SK-N-SH treated with all-trans-retinoic acid at 6 μM for 48 hours (cell line): ENCODE measurements around the gene CSNK1G3.

Experiments
- ATAC-seq: fragments of 200-7000 bp; cut with Tn5 transposase; 3 replicates; pipeline ENCODE4 v1.9.1; 2020; ENCODE audit warnings: mild to moderate bottlenecking, moderate library complexity
- ARNTL ChIP-seq: fragments of 450-650 bp; formaldehyde crosslinking; IDR thresholded peaks from 2 replicates; pipeline ENCODE4 v1.5.0; 2020; ENCODE audit warnings: low read depth, mild to moderate bottlenecking, moderate library complexity, borderline replicate concordance
- BACH2 ChIP-seq: fragments of 250-450 bp; sonication (Bioruptor Pico); IDR thresholded peaks from 2 replicates; pipeline ENCODE4 v1.9.0; 2021; ENCODE audit warnings: mild to moderate bottlenecking, borderline replicate concordance
- CSDC2 ChIP-seq: fragments of 250-450 bp; sonication (Bioruptor Pico); IDR thresholded peaks from 2 replicates; pipeline ENCODE4 v1.5.0; 2020; ENCODE audit warnings: mild to moderate bottlenecking, moderate library complexity
- ESRRG ChIP-seq: fragments of 250-450 bp; sonication (Bioruptor Pico); IDR thresholded peaks from 2 replicates; pipeline ENCODE4 v1.6.1; 2021; ENCODE audit warnings: mild to moderate bottlenecking
- GLIS3 ChIP-seq: fragments of 250-450 bp; sonication (Bioruptor Pico); IDR thresholded peaks from 2 replicates; pipeline ENCODE4 v1.5.0; 2020; ENCODE audit warnings: mild to moderate bottlenecking, moderate library complexity
- ISL1 ChIP-seq: fragments of 250-450 bp; sonication (Bioruptor Pico); IDR thresholded peaks from 2 replicates; pipeline ENCODE4 v2.1.2; 2022; ENCODE audit warnings: mild to moderate bottlenecking, moderate library complexity
- OSR1 ChIP-seq: fragments of 250-450 bp; sonication (Bioruptor Pico); IDR thresholded peaks from 2 replicates; pipeline ENCODE4 v1.8.0; 2022; ENCODE audit warnings: moderate library complexity, mild to moderate bottlenecking, inconsistent platforms
- PPARA ChIP-seq: fragments of 250-450 bp; sonication (Bioruptor Pico); IDR thresholded peaks from 2 replicates; pipeline ENCODE4 v1.5.0; 2020; ENCODE audit warnings: mild to moderate bottlenecking, borderline replicate concordance
- RARB ChIP-seq: fragments of 250-450 bp; sonication (Bioruptor Pico); IDR thresholded peaks from 2 replicates; pipeline ENCODE4 v1.8.0; 2021; ENCODE audit warnings: mild to moderate bottlenecking, moderate library complexity
- SNAI2 ChIP-seq: fragments of 250-450 bp; sonication (Bioruptor Pico); IDR thresholded peaks from 2 replicates; pipeline ENCODE4 v1.5.0; 2020; ENCODE audit warnings: mild to moderate bottlenecking, moderate library complexity
- TCF4 ChIP-seq: fragments of 250-450 bp; sonication (Bioruptor Pico); IDR thresholded peaks from 2 replicates; pipeline ENCODE4 v1.8.0; 2021; ENCODE audit warnings: mild to moderate bottlenecking, moderate library complexity, borderline replicate concordance
- TOX ChIP-seq: fragments of 250-450 bp; sonication (Bioruptor Pico); IDR thresholded peaks from 2 replicates; pipeline ENCODE4 v1.8.0; 2021; ENCODE audit warnings: mild to moderate bottlenecking, moderate library complexity, borderline replicate concordance
- ZC3H10 ChIP-seq: fragments of 250-450 bp; sonication (Bioruptor Pico); IDR thresholded peaks from 2 replicates; pipeline ENCODE4 v1.5.1; 2021; ENCODE audit warnings: mild to moderate bottlenecking, moderate library complexity
- ZFP3 ChIP-seq: fragments of 250-450 bp; sonication (Bioruptor Pico); IDR thresholded peaks from 2 replicates; pipeline ENCODE4 v1.5.0; 2020; ENCODE audit warnings: mild to moderate bottlenecking, moderate library complexity
- ZFP30 ChIP-seq: fragments of 450-650 bp; formaldehyde crosslinking; IDR thresholded peaks from 2 replicates; pipeline ENCODE4 v1.5.0; 2022; ENCODE audit warnings: mild to moderate bottlenecking, moderate library complexity
- ZNF565 ChIP-seq: fragments of 450-650 bp; formaldehyde crosslinking; conservative IDR thresholded peaks from 2 replicates; pipeline ENCODE4 v1.5.0; 2020; ENCODE audit warnings: low read depth, mild to moderate bottlenecking, moderate library complexity
- ZNF70 ChIP-seq: fragments of 450-650 bp; formaldehyde crosslinking; IDR thresholded peaks from 2 replicates; pipeline ENCODE4 v1.5.0; 2020; ENCODE audit warnings: mild to moderate bottlenecking, moderate library complexity
- ZNF8 ChIP-seq: fragments of 450-650 bp; formaldehyde crosslinking; IDR thresholded peaks from 2 replicates; pipeline ENCODE4 v1.5.0; 2020; ENCODE audit warnings: mild to moderate bottlenecking, moderate library complexity
- TF ChIP-seq, protein P1 (sequence below): fragments of 250-450 bp; sonication (Bioruptor Pico); IDR thresholded peaks from 2 replicates; pipeline ENCODE4 v1.8.0; 2020; ENCODE audit warnings: mild to moderate bottlenecking, moderate library complexity, borderline replicate concordance
- TF ChIP-seq, protein P2 (sequence below): fragments of 250-450 bp; sonication (Bioruptor Pico); IDR thresholded peaks from 2 replicates; pipeline ENCODE4 v1.5.1; 2021; ENCODE audit warnings: mild to moderate bottlenecking, moderate library complexity
- TF ChIP-seq, protein P3 (sequence below): fragments of 250-450 bp; sonication (Bioruptor Pico); IDR thresholded peaks from 2 replicates; pipeline ENCODE4 v1.5.0; 2020; ENCODE audit warnings: mild to moderate bottlenecking, moderate library complexity
- TF ChIP-seq, protein P4 (sequence below): fragments of 250-450 bp; sonication (Bioruptor Pico); IDR thresholded peaks from 2 replicates; pipeline ENCODE4 v1.5.1; 2020; ENCODE audit warnings: low read depth, mild to moderate bottlenecking, moderate library complexity
- TF ChIP-seq, protein P5 (sequence below): fragments of 250-450 bp; sonication (Bioruptor Pico); IDR thresholded peaks from 2 replicates; pipeline ENCODE4 v1.8.0; 2021; ENCODE audit warnings: low read depth, mild to moderate bottlenecking, moderate library complexity, borderline replicate concordance

Gene CSNK1G3

DNA sequence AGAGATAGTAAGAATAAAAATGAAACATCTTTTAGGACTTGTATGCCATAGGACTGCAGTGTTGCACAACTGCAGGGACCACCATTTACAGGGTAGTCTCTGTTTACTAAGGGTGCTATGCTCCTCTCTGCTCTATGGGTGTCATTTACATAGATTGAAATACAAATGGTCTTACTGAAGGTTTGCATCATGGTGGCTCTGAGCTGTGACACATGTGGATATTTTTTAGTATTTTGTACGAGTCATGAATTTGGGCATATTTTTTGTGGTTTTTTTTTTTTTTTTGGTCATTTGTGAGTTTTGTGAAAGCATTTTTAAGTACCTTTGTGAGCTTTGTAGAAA, 47.4 kb downstream of the CSNK1G3 start:
- no peak for TF ChIP-seq SNAI2
- no peak for ATAC-seq

DNA sequence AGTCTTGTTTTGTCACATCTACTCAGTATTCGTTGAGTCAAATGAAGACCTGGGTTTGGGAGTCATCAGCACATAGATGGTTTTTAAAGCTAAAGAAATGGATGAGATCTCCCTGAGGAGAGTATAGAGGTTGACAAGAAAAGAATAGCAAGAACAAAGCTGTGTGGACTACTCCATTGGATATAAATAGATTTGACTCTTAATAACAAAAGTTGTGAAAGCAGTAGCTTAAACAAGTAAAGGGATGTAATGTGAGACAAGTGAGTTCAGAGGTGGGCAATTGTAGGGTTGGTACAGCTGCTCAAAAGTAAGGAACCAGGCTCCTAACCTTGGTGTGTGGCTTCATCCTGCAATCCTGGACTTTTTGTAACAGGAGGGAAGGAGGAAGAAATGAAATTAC, 49.3 kb downstream of the CSNK1G3 start:
- TF ChIP-seq SNAI2: no peak
- TF ChIP-seq BACH2: no peak
- no peak for TF ChIP-seq ZNF70 (CRISPR knock-in tag)
- TF ChIP-seq, protein P1, sequence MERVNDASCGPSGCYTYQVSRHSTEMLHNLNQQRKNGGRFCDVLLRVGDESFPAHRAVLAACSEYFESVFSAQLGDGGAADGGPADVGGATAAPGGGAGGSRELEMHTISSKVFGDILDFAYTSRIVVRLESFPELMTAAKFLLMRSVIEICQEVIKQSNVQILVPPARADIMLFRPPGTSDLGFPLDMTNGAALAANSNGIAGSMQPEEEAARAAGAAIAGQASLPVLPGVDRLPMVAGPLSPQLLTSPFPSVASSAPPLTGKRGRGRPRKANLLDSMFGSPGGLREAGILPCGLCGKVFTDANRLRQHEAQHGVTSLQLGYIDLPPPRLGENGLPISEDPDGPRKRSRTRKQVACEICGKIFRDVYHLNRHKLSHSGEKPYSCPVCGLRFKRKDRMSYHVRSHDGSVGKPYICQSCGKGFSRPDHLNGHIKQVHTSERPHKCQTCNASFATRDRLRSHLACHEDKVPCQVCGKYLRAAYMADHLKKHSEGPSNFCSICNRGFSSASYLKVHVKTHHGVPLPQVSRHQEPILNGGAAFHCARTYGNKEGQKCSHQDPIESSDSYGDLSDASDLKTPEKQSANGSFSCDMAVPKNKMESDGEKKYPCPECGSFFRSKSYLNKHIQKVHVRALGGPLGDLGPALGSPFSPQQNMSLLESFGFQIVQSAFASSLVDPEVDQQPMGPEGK (CRISPR knock-in tag): no peak
- no peak for TF ChIP-seq ZFP3
- TF ChIP-seq, protein P2, sequence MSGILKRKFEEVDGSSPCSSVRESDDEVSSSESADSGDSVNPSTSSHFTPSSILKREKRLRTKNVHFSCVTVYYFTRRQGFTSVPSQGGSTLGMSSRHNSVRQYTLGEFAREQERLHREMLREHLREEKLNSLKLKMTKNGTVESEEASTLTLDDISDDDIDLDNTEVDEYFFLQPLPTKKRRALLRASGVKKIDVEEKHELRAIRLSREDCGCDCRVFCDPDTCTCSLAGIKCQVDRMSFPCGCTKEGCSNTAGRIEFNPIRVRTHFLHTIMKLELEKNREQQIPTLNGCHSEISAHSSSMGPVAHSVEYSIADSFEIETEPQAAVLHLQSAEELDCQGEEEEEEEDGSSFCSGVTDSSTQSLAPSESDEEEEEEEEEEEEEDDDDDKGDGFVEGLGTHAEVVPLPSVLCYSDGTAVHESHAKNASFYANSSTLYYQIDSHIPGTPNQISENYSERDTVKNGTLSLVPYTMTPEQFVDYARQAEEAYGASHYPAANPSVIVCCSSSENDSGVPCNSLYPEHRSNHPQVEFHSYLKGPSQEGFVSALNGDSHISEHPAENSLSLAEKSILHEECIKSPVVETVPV: no peak
- no peak for TF ChIP-seq TCF4
- no peak for TF ChIP-seq ARNTL (CRISPR knock-in tag)
- TF ChIP-seq PPARA: no peak
- TF ChIP-seq, protein P3, sequence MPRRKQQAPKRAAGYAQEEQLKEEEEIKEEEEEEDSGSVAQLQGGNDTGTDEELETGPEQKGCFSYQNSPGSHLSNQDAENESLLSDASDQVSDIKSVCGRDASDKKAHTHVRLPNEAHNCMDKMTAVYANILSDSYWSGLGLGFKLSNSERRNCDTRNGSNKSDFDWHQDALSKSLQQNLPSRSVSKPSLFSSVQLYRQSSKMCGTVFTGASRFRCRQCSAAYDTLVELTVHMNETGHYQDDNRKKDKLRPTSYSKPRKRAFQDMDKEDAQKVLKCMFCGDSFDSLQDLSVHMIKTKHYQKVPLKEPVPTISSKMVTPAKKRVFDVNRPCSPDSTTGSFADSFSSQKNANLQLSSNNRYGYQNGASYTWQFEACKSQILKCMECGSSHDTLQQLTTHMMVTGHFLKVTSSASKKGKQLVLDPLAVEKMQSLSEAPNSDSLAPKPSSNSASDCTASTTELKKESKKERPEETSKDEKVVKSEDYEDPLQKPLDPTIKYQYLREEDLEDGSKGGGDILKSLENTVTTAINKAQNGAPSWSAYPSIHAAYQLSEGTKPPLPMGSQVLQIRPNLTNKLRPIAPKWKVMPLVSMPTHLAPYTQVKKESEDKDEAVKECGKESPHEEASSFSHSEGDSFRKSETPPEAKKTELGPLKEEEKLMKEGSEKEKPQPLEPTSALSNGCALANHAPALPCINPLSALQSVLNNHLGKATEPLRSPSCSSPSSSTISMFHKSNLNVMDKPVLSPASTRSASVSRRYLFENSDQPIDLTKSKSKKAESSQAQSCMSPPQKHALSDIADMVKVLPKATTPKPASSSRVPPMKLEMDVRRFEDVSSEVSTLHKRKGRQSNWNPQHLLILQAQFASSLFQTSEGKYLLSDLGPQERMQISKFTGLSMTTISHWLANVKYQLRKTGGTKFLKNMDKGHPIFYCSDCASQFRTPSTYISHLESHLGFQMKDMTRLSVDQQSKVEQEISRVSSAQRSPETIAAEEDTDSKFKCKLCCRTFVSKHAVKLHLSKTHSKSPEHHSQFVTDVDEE (CRISPR knock-in tag): no peak
- no peak for TF ChIP-seq TOX (CRISPR knock-in tag)
- TF ChIP-seq ZNF8 (CRISPR knock-in tag): no peak
- TF ChIP-seq, protein P4, sequence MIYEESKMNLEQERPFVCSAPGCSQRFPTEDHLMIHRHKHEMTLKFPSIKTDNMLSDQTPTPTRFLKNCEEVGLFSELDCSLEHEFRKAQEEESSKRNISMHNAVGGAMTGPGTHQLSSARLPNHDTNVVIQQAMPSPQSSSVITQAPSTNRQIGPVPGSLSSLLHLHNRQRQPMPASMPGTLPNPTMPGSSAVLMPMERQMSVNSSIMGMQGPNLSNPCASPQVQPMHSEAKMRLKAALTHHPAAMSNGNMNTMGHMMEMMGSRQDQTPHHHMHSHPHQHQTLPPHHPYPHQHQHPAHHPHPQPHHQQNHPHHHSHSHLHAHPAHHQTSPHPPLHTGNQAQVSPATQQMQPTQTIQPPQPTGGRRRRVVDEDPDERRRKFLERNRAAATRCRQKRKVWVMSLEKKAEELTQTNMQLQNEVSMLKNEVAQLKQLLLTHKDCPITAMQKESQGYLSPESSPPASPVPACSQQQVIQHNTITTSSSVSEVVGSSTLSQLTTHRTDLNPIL: no peak
- TF ChIP-seq OSR1 (CRISPR knock-in tag): no peak
- no peak for TF ChIP-seq GLIS3 (CRISPR knock-in tag)
- TF ChIP-seq ZFP30 (CRISPR knock-in tag): no peak
- TF ChIP-seq, protein P5, sequence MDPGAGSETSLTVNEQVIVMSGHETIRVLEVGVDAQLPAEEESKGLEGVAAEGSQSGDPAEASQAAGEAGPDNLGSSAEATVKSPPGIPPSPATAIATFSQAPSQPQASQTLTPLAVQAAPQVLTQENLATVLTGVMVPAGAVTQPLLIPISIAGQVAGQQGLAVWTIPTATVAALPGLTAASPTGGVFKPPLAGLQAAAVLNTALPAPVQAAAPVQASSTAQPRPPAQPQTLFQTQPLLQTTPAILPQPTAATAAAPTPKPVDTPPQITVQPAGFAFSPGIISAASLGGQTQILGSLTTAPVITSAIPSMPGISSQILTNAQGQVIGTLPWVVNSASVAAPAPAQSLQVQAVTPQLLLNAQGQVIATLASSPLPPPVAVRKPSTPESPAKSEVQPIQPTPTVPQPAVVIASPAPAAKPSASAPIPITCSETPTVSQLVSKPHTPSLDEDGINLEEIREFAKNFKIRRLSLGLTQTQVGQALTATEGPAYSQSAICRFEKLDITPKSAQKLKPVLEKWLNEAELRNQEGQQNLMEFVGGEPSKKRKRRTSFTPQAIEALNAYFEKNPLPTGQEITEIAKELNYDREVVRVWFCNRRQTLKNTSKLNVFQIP: no peak
- ATAC-seq: no peak

DNA sequence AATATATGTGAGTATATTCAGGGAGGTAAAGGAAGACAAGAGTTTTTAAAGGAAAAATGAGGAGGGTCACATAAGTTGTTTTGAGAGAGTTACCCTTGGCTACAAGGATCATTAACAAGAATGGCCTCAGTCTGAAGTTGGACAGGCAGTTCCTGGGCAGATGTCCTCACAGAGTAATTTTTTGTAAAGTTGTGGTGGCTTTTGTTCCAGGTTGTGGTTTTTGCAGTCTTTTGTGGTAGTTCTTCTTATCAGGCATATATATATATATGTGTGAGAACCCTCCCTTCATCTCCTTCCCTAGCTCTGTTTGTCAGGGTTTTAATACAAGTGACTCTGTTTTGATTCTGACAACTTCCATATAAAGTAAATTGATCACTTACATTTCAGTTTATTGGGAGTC, 60.0 kb downstream of the CSNK1G3 start:
- no peak for ATAC-seq

DNA sequence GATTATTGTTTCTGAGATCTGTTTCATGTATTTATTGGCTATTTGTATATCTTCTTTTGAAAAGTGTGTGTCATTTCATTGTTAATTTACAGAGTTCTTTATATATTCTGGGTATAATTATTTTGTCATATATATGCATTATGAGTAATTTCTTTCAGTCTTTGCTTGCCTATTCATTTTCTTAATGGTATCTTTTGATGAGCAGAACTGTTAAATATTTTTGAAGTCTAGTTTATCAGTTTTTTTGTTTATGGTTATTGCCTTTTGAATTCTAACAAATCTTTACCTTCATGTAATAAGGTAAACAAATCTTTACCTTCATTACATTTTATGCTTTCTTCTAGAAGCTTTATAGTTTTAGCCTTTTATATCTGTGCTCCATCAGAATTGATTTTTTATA, 66.4 kb downstream of the CSNK1G3 start:
- TF ChIP-seq RARB (CRISPR knock-in tag) (no peak), ESRRG (no peak), BACH2 (no peak), PPARA (no peak), ZC3H10 (CRISPR knock-in tag) (no peak), ZNF565 (no peak), ARNTL (CRISPR knock-in tag) (no peak), ISL1 (CRISPR knock-in tag) (no peak), CSDC2 (no peak)
- TF ChIP-seq, protein P1 (CRISPR knock-in tag): no peak
- TF ChIP-seq, protein P2: no peak
- TF ChIP-seq, protein P5: no peak
- no peak for ATAC-seq

More for the DNA sequence above, 60.0 kb downstream of the CSNK1G3 start:
- TF ChIP-seq ISL1 (CRISPR knock-in tag) (no peak), ZNF8 (CRISPR knock-in tag) (no peak), OSR1 (CRISPR knock-in tag) (no peak), ZNF70 (CRISPR knock-in tag) (no peak), BACH2 (no peak)
